ENCODE data around the gene FUOM. TPM values are rescaled to one million over a fixed set of nuclear protein-coding genes. Genes with fewer than 3 reads are reported as not detected.
"Not testable (repeated sequence)": the region's sequence is repeated elsewhere in the genome, so short reads cannot be mapped to it uniquely, and the experiment has no call there.

FUOM gene
- total RNA-seq, 1 donor = 18.6 TPM

- DNase-seq (ENCODE audit: low read depth in 2 of 3, low spot score in 2 of 3) = no peak
These were observed 12.4 kb upstream of the FUOM start for GRCh38 chr10:133370030-133370786.

DNA sequence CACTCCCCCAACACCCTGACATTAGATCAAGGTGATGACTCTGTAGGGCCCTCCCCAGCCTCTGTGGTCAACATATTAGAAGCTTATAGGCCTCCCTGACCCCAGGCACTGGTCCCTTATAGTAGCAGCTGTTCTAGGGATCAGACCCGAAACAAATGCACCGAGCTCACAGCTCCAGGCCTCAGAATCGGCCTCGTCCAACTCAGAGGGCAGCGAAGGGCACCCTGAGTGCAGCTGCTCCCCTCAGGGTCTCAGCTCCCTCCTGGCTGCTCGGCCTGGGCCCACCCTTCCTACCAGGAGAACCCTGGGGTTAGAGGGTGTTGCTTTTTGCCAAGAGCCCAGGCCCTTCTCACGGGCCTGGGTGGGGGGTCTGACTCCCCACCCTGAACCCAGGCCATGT lies 10.3 kb upstream of the FUOM start:
- DNase-seq (ENCODE audit: low read depth in 2 of 3, low spot score in 2 of 3) = no peak

DNA sequence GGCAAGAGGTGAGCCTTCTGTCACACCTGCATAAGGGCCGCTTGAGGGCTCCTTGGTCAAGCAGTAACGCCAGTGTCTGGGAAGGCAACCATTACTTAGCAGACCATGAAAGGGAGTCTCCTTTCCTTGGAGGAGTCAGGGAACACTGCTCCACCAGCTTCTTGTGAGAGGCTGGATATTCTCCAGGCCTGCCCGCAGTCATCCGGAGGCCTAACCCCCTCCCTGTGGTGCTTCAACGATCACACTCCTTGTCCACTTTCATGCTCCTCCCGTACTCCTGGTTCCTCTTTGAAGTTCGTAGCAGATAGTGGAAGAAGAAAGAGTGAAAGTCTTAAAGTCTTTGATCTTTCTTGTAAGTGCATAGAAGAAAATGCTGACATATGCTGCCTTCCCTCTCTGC lies 9.6 kb upstream of the FUOM start:
- not testable (repeated sequence) for DNase-seq (ENCODE audit: low read depth in 2 of 3, low spot score in 2 of 3)

DNA sequence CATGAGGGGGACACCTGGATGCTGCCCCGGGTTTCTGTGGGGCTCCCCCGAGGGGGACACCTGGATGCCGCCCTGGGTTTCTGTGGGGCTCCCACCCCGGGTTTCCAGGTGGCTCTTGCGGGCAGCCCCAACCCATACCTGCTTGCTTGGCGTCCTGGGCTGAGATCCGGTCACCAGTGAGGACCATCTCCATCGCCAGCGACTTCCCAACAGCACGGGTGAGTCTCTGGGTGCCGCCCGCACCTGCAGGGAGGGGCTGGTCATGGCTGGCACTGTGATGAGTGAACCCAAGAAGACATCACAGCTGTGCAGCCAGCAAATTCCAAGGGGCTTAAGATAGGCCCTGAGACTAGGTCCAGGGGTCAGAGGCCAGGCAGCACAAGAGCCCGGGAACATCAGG lies 8.9 kb upstream of the FUOM start:
- DNase-seq (ENCODE audit: low read depth in 2 of 3, low spot score in 2 of 3) = no peak

GRCh38 chr10:133366130-133366478 lies 8.3 kb upstream of the FUOM start:
- no peak for DNase-seq (ENCODE audit: low read depth in 2 of 3, low spot score in 2 of 3)

DNA sequence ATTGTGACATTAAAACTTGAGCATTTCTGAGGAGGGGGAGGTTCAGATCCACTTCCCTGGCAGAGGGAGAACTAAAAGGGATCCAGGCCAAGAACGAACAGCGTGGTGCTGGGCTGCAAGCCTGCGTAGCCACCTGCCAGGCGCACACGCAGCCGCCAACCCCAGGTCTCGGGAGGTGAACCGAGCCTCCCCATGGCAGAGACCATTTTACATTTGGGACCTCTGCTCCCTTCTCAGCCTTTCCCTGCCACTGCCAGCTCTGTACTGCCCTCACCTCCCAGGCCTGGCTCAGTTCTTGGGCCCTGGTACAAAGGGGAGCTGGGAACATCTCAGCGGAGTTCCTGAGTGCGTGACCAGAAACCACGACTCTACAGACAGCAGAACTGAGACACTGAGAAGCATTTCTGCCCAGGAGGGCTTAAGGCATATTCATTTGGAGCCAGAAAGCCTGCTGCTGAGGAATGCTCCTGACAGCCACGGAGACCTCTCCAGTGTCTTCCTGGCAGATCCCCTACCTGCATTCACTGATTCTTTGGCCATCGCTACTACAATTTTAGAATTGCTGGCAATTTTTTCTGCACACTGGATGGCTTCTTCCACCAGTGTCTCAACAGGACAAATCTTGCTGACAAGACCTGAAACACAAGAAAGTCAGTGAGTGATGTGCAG lies 7.8 kb upstream of the FUOM start:
- DNase-seq (ENCODE audit: low read depth in 2 of 3, low spot score in 2 of 3) = no peak

- DNase-seq (ENCODE audit: low read depth in 2 of 3, low spot score in 2 of 3) = no peak
These were observed 7.0 kb upstream of the FUOM start for GRCh38 chr10:133364645-133365431.

- DNase-seq (ENCODE audit: low read depth in 2 of 3, low spot score in 2 of 3) = no peak
These were observed 5.0 kb upstream of the FUOM start for GRCh38 chr10:133362846-133363245.

DNA sequence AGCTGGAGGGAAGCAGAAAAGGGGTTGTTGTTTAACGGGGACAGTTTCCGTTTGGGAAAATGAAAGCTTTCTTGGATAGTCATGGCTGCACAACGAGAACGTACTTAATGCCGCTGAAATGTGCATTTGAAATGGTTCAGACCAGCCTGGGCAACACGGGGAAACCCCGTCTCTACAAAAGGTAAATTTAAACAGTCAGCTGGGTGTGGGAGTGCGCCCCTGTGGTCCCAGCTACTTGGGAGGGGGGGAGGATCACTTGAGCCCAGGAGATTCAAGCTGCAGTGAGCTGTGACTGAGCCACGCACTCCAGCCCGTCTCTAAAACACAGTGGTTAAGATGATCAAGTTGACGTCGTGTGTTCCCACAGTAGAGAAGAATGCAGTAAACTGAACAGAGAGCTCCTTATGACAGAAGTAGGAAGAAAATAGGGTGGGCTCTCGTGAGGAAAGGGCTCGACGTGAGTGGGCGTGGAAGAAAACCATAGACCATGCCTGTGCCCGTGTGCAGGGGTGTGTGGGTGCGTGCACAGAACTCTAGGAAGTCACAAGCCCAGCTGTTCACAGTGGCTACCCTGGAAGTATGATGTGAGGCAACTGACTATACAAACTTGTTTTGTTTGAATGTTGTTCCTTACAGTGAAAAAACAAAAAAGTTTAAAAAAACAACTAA lies 4.1 kb upstream of the FUOM start:
- no peak for DNase-seq (ENCODE audit: low read depth in 2 of 3, low spot score in 2 of 3)

- no peak for DNase-seq (ENCODE audit: low read depth in 2 of 3, low spot score in 2 of 3)
These were observed 3.4 kb upstream of the FUOM start for GRCh38 chr10:133361227-133361626.

- no peak for DNase-seq (ENCODE audit: low read depth in 2 of 3, low spot score in 2 of 3)
These were observed 2.3 kb upstream of the FUOM start for GRCh38 chr10:133359972-133360610.

DNA sequence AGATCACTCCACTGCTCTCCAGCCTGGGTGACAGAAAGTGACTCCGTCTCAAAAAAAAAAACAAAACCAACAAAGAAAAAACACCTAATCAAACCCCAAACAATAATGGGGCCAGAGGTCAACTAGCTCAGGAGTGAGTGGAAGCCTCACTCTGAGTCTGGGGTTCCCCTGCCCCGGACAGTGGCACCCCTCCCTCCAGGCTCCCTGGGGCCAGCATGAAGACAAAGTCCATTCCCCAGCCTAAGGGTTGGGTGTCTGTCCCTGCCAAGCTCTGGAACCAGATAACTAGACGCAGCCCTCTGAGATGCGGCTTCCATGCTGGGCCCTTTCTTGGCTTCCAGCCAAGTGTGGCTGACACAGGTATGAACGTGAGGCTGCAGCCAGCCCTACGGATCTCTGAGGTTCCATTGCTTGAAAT lies 1.7 kb upstream of the FUOM start:
- no peak for DNase-seq (ENCODE audit: low read depth in 2 of 3, low spot score in 2 of 3)

GRCh38 chr10:133358925-133359310 lies 1.1 kb upstream of the FUOM start:
- no peak for DNase-seq (ENCODE audit: low read depth in 2 of 3, low spot score in 2 of 3)

- DNase-seq (ENCODE audit: low read depth in 2 of 3, low spot score in 2 of 3) = no peak
These were observed 524 bp upstream of the FUOM start for GRCh38 chr10:133358162-133358924.

DNA sequence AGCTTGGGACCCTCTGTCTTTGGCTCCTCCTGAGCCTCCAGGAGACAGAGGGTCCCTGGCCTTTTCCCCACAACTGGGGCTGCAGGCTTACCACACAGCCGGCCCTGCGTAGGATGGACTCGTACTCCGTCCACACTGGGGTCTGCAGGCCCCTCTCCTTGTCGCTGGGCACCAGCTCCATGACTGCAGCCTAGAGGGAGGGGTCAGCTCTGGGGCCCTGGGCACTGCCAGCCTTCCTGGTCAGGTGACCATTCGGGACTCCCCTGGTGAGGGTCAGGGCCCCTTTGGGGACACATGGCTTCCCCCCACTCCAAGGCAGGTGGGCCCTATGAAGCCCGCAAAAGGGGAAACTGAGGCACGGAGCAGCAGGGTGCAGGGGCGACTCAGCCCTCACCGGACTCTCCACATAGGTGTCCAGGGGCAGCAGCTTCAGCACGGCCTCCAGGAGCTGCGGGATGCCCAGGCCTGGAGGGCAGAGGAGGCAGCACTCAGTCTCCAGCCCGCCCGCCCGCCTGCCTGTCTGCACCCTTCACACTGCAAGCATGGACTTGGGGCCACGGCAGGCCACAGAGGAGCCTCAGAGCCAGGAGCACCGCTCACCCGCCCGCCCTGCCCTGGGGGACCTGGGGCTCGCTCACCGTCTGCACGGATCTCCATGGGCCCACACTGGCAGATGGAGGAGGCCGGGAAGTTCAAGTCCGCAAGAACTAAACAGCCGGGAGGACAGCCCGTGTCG lies 1.1 kb downstream of the FUOM start:
- DNase-seq (ENCODE audit: low read depth in 2 of 3, low spot score in 2 of 3) = no peak

- DNase-seq (ENCODE audit: low read depth in 2 of 3, low spot score in 2 of 3) = no peak
These were observed 1.8 kb downstream of the FUOM start for GRCh38 chr10:133355991-133356390.

DNA sequence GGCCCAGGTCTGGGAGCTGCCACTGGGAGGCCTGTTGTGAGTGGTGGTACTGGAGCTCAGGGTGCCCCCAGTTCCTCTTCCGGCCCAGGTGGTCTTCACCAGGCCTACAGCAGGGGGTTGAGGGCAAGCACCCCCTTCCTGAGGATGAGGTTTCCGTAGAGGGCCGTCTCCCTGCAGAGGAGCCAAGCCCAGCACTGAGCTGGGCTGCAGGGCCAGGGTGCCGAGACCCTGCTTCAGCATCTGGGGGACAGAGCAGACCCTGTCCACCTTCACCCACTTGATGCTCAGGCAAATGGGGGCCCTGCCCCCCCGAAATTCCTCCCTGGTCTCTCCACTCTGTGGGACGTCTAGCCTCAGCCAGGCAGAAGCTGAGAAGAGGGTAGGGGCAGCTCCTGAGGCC lies 2.6 kb downstream of the FUOM start:
- no peak for DNase-seq (ENCODE audit: low read depth in 2 of 3, low spot score in 2 of 3)

- DNase-seq (ENCODE audit: low read depth in 2 of 3, low spot score in 2 of 3) = no peak
These were observed 3.1 kb downstream of the FUOM start for GRCh38 chr10:133354672-133355240.

DNA sequence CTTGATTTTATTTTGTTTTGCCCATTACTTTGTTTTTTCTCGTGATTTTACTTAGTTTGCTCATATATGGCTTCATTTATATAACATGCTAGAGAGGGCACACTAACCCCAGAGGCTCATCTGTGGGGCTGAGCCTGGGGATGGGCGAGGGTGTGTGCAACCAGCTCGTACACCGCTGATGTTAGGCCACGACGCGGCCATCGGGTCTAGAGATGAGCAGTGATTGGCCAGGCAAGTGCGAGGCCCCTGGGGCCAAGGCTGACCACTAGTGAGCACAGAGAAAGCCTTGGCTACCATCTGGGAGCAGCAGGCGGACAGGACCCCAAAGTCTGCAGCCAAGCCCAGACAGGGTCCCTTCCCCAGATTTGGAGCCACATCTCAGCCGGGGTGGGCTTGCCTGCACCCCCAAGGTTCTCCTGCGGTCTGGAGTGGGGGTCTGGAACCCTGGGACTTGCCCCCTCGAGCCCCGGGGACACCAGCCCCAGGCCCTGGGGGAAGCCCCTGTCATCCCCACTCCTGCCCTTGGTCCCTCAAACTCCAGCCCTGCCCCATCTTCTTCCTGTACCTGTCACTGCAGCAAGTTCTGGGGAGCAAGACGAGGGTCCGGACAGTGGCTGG lies 3.7 kb downstream of the FUOM start:
- DNase-seq (ENCODE audit: low read depth in 2 of 3, low spot score in 2 of 3) = no peak
